ENCODE results near the gene DACT2.

GRCh38 chr6:168265827-168266815 lies 53.5 kb downstream of the DACT2 start:
- no peak for TF ChIP-seq YY1 (IDR thresholded peaks at IDR 0.05; ENCODE audit: insufficient read depth, insufficient read length)
- TF ChIP-seq SUZ12 (IDR thresholded peaks at IDR 0.05; ENCODE audit: extremely low read depth, insufficient read depth, insufficient read length): no peak
- no peak for TF ChIP-seq ZNF274 (IDR thresholded peaks at IDR 0.05; ENCODE audit: low read depth, low read length)

Measured in NT2/D1 (cell line).